Heart left ventricle (tissue), 13 donors: ENCODE results near the gene BRMS1.
A peak's percentile ranks its signal among the peaks of the same experiment; 100 is the strongest.

Experiments
- POLR2A ChIP-seq, 2 donors: fragments of 450-650 bp; IDR thresholded peaks; one replicate each; pipeline ENCODE4 v1.6.1; 2017; ENCODE audit warnings: antibody characterized with exemption in 2 of 2, mild to moderate bottlenecking in 2 of 2, moderate library complexity in 2 of 2
- TF ChIP-seq, protein P1 (sequence below), 12 donors: fragments of 200-600 bp; sonication (generic) in 4 of 12; IDR thresholded peaks; one replicate each; pipeline versions ENCODE4 v1.5.0 to v1.8.0; 2018 to 2022; ENCODE audit warnings: antibody characterized with exemption in 12 of 12, mild to moderate bottlenecking in 5 of 12
- donor health status: ischemic (EF 13 %, LVEDD 7.1; RV severe dilation, severe dysfunction).
- donor health status: DM: no; HTN: yes; CAD: no.
- donor health status: DM: no; HTN: no; CAD: no.
- donor health status: ischemic (EF 25% LVEDD 6.9; RV normal size, moderate dysfunction).
- donor health status: ischemic (EF 25% LVEDD 5.7; RV mildly dilated, moderate dysfunction).
- donor health status: ischemic (EF 35%, LVEDD 5.7; RV mildly dilated, moderate dysfunction).
- donor health status: nonischemic (EF 11% LVEDD 7.7; RV severe dilation, severe dysfunction).
- donor health status: DM: yes; HTN: yes; CAD: no.
- donor health status: PGD.
- donor health status: ischemic (EF 29% LVEDD 5.4; RV normal size, mild dysfunction).
- donor health status: nonischemic (EF 23%, LVEDD 6.1; RV moderate dilation, normal function).

DNA sequence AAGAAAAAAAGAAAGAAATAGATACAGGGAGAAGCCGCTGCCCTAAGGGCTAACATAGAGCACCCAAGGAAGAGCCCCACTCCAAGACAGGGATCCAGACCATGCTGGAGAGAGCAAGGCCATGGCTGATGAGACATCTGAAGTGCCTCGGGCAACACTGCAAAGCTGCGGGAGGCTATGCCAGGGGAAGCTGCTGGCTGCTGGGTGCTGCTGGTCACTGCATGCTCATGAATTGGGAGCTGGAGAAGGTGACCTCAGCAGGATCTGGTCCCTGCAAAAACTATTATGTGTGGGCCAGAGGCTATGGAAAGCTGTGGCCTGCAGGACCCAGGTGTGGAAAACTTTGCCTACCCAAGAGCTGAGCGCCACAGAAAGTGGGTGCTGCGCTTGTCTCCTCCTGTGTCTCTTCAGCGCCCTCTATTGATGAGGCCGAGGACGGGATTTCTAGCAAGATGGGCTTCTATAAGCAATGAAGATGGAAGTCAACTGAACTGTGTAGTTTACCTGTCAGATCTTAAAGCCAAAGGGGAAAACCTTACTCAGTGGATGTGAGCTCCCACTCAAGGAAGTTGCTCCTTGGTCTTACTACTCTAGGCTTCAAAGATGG, 44.0 kb upstream of the BRMS1 start:
- TF ChIP-seq, protein P1, sequence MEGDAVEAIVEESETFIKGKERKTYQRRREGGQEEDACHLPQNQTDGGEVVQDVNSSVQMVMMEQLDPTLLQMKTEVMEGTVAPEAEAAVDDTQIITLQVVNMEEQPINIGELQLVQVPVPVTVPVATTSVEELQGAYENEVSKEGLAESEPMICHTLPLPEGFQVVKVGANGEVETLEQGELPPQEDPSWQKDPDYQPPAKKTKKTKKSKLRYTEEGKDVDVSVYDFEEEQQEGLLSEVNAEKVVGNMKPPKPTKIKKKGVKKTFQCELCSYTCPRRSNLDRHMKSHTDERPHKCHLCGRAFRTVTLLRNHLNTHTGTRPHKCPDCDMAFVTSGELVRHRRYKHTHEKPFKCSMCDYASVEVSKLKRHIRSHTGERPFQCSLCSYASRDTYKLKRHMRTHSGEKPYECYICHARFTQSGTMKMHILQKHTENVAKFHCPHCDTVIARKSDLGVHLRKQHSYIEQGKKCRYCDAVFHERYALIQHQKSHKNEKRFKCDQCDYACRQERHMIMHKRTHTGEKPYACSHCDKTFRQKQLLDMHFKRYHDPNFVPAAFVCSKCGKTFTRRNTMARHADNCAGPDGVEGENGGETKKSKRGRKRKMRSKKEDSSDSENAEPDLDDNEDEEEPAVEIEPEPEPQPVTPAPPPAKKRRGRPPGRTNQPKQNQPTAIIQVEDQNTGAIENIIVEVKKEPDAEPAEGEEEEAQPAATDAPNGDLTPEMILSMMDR (IDR thresholded peaks at IDR 0.05): peak; percentile 55 to 81 (median 68)
- no peak for TF ChIP-seq POLR2A (IDR thresholded peaks at IDR 0.05)
